COR-L47 (cell line): Measurements from ENCODE around the gene AGFG2.

Experiments
- DNase-seq: peaks from one replicate; lab custom pipeline; 2025; lab: John Stamatoyannopoulos, UW

The AGFG2 gene

DNA sequence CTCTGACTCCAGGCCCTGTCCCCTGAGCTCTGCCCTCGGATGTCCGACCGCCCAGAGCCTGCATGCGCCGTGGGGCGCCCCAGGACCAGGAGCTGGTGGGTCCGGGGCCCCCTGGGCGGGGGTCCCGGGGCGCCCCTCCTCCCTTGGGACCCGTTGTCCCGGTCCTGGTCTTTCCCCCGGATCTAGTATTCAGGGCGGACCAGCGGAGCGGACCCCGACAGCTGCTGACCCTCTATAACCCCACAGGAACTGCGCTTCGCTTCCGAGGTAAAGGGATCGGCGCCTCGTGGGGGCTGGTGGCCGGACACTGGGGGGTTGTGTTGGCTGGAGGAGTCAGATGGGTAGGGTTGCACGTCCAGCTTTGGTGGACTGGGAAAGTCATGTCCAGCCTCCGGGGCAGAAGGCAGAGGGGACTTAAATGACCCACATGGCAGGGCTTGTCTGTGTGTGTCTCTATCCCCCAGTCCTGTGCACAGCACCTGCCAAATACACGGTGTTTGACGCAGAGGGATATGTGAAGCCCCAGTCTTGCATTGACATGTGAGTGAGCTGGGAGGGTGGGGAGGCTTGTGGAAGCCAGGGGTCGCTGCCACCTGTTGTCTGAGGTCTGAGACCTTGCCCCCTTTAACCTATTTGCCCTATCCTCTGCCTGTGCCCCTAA is 73.9 kb downstream of the AGFG2 start:
- DNase-seq, result no peak

- DNase-seq, result no peak
Observed at GRCh38 chr7:100613412-100614175, 74.6 kb downstream of the AGFG2 start.

GRCh38 chr7:100614308-100614861 is 75.4 kb downstream of the AGFG2 start:
- no peak for DNase-seq
